Activated CD8-positive, alpha-beta memory T cell treated with anti-CD3 and anti-CD28 coated beads, Interleukin-2, amount 50 U/mL, for 24 hours (primary cell): ENCODE data around the gene CHCHD10.
"Not testable (repeated sequence)": the region's sequence is repeated elsewhere in the genome, so short reads cannot be mapped to it uniquely, and the experiment has no call there.

ENCODE experiments used
- DNase-seq: peaks from one replicate; pipeline ENCODE4 v3.0.0-alpha.2; 2020; ENCODE audit errors: extremely low read depth

CHCHD10 gene

DNA sequence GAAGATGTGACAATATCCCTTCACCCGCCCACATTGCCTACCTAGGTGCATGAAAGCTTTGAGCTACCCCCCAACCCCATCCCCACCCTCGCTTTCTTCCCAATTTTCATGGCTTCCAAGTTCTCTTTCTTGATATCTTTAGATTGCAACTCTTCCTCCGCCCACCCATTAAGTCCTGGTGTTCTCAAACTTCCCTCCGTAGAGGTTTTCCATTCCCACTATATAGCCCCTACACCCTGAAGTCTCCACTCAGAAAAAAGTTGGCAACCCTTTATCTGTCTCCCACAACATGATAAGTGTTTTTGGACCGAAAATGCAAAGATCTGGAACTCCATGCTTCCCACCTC is 17.4 kb downstream of the CHCHD10 start:
- DNase-seq, result no peak

DNA sequence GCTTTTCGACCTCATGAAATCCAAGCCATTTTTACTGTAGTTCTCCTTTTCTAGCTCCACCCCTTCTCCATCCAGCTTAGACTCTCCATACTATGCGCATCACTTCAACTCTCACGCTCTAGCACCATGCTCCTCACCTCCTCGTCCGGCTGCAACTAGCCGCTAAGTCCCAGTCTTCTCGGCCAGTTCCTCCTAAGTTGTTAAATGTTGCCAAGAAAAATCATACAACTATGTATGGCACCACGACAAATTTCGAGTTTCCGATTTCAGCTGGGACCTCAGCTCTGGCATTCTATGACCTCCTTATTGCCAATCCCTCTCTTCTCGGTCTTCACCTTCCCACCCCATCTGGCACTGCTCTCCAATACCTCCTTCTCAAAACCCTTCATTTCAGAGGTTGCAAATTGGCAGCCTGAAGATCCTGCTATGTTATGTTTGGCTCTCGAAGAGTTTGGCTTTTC is 17.9 kb downstream of the CHCHD10 start:
- DNase-seq, result no peak

DNA sequence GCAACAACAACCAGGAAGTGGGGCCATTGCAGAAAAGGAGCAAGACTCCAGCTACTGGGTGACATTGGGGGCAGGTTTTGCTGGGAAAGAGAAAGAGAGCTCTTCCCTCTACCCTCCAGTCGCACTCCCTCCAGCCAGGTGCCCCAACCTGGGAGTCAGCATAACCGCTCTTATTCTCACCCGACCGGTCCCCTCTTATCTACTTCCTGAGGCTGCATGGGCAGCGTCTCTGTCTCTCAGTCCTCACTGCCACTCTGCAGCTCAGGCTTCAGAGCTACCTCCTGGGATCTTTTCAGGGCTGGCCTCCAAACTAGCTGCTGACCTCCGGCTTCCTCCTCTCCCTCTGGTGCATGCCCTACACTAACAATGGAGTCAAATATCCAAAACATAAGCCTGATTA is 22.0 kb downstream of the CHCHD10 start:
- DNase-seq, result no peak

DNA sequence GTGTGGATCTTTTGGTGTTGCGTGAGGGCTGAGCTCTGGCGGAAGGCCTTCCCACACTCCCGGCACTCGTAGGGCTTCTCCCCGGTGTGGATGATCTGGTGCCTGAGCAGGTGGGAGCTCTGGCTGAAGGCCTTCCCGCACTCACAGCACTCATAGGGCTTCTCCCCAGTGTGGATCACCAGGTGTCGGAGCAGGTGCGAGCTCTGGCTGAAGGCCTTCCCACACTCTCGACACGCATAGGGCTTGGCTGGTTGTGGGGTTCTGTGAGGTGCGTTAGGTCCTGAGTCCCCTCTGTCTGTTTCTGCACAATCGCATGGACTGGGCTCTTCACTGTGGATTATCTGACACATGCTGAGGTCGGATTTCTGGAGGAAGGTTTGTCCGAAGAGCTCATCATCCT is 23.3 kb downstream of the CHCHD10 start:
- no peak for DNase-seq

DNA sequence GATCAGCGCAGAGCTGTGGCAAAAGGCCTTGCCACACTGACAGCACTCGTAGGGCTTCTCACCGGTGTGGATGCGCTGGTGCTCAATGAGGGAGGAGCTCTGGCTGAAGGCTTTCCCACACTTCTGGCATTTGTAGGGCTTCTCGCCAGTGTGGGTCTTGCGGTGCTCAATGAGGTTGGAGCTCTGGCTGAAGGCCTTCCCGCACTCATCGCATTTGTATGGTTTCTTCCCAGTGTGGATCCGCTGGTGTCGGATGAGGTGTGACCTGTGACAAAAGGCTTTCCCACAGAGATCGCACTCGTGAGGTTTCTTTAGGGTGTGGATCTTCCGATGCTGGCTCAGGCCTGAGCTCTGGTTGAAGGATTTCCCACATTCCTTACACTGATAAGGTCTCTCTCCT is 23.8 kb downstream of the CHCHD10 start:
- DNase-seq, result no peak

DNA sequence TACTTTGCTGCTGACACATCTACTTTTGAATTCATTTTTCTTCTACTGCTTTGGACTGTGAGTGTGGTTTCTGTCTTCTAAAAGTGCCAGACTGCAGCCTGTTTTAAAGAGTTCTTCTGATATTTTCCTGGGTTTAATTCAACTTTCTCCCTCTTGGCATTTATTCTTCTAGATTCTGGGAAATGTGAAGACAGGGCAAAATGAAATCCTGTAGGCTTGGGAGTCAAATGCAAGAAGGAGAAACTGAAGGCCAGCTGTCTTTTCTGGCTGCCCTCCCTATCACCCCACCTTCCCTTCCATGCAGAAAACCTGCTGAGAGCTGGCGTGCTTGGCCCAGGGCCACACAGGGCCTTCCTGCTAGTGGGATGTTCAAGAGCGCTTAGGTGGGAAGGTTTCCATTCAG is 24.5 kb downstream of the CHCHD10 start:
- DNase-seq, result no peak

DNA sequence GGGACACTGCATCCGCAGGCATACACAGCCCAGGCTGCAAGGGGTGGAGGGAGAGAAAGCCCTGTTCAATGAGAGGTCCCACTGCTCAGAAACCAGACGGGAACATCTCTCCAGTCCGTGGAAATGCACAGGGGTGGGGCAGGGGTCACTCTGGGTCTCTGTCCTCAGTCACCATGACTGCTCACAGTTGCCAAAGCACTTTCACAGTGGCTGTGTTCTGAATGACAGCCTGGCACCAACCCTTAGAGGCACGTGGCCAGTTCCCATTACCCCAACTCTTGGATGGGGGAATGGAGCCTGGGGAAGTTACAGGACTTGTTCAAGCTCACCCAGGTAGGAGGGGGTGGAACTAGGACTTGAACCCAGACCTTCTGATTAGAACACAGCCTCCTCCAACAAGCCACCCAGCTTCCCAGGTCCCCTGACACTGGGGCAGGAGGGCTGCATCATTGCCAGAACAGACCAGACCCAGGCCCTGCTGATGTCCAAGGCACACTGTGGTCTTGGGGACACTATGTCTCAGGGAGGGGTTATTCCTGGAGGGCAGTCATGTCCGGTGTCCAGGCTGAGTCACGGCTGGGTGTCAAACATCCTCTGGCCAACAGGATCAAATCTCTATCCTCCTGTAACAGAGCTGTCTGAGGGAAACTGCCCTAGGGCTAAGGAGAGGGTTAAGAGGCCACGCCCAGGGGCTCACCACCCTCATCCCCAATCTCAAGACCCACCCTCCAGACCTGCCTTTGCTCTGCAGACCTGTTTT is 25.1 kb downstream of the CHCHD10 start:
- no peak for DNase-seq

DNA sequence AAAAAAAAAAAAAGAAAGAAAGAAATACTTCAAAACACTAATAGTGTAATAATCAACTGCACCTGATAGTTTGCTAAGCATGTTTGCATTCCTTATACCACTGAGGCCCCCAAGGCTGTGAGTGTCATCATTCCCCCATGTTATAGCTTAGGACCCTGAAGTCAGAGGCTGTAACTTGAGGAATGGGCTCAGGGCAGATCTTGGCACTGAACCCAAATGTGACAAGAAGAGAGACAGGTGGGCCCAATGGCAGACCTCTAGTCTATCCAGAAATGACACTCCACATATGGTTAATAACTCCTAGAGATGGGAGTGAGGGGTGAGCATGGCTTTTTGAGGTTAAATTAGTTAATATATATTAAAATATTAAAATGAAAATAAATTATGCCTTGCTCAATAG is 30.1 kb downstream of the CHCHD10 start:
- DNase-seq, result no peak

DNA sequence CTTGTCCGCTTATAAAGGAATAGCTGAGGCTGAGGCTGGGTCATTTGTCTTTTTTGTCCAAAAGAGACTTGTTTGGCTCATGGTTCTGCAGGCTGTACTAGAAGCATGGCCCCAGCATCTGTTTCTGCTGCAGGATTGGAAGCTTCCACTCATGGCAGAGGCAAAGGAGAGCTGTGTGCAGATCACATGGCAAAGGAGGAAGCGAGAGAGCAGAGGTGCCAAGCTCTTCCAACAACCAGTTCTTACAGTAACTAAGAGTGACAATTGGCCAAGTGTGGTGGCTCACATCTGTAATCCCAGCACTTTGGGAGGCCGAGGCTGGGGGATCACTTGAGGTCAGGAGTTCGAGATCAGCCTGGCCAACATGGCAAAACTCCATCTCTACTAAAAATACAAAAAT is 39.7 kb downstream of the CHCHD10 start:
- DNase-seq, result not testable (repeated sequence)

DNA sequence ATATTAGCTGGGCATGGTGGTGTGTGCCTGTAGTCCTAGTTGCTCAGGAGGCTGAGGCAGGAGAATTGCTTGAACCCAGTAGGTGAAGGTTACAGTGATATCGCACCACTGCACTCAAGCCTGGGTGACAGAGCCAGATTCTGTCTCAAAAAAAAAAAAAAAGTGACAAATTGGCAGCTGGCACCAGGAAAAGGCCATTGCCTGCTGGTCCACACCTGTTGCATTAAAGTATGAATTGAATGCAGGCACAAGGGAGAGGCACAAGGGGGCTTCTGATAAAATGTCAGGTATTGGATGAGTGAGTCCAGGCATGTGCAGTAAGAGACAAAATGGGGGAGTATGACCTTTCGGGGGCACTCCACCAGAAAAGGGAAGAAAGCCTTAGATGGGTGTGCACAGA is 45.0 kb downstream of the CHCHD10 start:
- no peak for DNase-seq

DNA sequence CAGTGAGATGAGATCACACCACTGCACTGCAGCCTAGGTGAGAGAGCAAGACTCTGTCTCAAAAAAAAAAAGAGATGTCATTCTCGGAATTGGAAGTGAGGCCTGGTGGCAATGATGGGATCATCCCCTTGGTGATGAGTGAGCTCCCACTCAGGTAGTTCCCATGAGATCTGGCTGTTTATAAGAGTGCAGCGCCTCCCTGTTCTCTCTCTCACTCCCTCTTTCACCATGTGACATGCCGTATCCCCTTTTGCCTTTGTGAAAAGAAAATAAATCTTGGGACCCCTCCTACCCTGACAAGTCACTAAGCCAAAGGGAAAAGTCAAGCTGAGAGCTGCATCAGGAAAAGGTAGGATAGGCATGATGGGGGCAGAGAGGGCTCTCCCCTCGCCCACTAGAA is 45.6 kb downstream of the CHCHD10 start:
- no peak for DNase-seq

DNA sequence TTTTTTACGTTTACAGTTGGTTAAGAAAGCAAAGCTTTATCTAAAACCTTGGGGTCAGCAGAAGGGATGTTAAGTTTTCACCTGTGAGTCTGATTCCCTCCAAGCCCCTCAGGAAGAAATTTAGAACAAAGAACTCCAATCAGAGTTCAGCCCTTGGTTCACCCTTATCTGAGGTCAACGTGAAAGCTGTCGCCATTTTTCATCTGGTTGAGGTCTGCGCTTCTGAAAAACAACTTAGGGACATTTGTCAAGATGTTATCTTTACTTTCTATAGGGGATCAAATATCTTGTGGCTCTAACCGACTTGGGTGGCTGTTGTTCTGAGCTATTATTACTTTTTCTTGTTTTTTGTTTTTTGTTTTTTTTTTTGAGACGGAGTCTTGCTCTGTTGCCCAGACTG is 46.9 kb downstream of the CHCHD10 start:
- no peak for DNase-seq

DNA sequence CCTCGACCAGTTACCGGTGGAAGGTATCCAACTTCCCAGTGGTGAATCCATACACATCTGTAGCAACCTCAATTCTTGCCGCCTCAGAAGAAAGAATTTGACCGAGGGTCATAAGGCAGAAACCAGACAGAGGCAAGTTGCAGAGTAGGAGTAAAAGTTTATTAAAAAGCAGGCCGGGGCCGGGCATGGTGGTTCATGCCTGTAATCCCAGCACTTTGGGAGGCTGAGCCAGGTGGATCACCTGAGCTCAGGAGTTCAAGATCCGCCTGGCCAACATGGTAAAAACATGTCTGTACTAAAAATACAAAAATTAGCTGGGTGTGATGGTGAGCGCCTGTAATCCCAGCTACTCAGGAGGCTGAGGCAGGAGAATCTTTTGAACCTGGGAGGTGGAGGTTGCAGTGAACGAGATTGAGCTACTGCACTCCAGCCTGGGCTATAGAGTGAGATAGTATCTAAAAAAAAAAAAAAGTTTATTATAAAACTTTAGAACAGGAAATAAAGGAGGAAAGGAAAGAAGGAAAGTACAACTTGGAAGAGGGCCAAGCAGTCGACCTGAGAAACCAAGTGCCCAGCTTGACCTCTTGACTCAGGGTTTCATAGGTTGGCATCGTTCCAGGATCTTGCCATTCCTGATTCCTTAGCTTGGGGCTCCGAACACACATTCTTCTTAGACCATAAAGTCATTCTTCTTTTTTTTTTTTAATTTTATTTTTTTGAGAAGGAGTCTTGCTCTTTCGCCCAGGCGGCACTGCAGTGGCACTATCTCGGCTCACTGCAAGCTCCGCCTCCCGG is 49.2 kb downstream of the CHCHD10 start:
- DNase-seq, result no peak

DNA sequence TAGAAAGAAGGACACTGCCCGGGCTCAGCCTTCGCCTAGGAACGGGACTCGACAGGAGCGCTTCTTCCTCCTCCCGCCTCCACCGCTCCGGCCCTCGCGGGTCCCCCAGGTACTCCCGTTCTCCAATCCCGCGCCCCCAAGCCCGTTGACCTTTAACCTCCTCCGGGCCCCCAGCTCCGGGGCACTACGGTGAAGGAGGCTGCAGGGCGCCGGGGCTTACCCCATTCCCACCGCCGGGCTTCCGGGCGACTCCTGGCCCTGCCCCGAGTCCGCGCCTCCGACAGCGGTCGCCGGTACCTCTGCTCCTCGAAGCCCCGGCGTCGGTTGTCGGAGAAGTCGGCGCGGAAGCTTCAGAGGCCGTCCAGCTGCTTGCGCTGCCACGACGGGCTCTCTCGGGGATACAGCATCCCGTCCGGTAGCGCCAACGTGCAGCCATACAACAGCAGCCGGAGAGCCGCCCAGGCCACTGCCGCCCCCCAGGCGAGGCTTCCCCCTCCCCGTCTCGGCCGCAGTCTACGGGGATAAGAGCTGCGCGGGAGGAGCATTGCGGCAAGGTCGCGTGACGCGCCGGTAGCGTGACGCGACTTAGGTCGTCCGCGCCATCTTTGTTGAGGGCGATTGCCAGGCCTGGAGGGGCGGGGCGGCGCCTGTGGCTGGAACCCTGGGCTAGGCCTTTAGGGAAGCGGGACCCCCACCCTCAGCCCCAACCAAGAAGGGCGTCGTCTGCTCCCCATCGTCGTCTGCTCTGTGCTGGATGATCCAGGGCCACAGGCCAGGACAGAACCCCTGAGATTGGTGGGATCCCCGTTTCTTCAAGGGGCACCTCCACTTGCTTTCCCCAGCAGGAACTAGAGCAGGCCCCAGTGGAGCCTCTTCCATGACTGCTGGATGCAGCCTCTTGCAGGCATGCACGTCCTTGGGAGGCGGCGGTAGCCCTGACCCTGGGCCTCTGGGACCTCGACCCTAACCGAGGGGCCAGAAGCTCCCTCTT is 50.7 kb downstream of the CHCHD10 start:
- DNase-seq, result peak; percentile 40
